Non-pigmented ciliary epithelial cell (primary cell): ENCODE measurements around the gene PALD1.
A peak's percentile ranks its signal among the peaks of the same experiment; 100 is the strongest.

Experiments
- DNase-seq: peaks from one replicate; pipeline ENCODE4 v3.0.0-alpha.2; 2010; ENCODE audit warnings: low read depth

PALD1 gene

GRCh38 chr10:70535451-70535850 is 56.9 kb downstream of the PALD1 start:
- no peak for DNase-seq

GRCh38 chr10:70536196-70536861 is 57.8 kb downstream of the PALD1 start:
- no peak for DNase-seq

GRCh38 chr10:70537398-70538194 is 59.0 kb downstream of the PALD1 start:
- DNase-seq = no peak

GRCh38 chr10:70538195-70538520 is 59.6 kb downstream of the PALD1 start:
- no peak for DNase-seq

GRCh38 chr10:70538731-70539338 is 60.3 kb downstream of the PALD1 start:
- DNase-seq = no peak

- no peak for DNase-seq
Measured at GRCh38 chr10:70539471-70539870, 60.9 kb downstream of the PALD1 start.

GRCh38 chr10:70540089-70540788 is 61.7 kb downstream of the PALD1 start:
- no peak for DNase-seq

- DNase-seq = no peak
Measured at GRCh38 chr10:70540789-70541360, 62.3 kb downstream of the PALD1 start.

GRCh38 chr10:70541736-70542564 is 63.4 kb downstream of the PALD1 start:
- DNase-seq = no peak

GRCh38 chr10:70542565-70542938 is 64.0 kb downstream of the PALD1 start:
- DNase-seq = no peak

GRCh38 chr10:70543911-70544310 is 65.3 kb downstream of the PALD1 start:
- DNase-seq = no peak

- no peak for DNase-seq
Measured at GRCh38 chr10:70544431-70545340, 66.1 kb downstream of the PALD1 start.

GRCh38 chr10:70546584-70546983 is 68.0 kb downstream of the PALD1 start:
- DNase-seq = no peak

- no peak for DNase-seq
Measured at GRCh38 chr10:70549351-70549961, 70.9 kb downstream of the PALD1 start.

GRCh38 chr10:70549962-70550458 is 71.4 kb downstream of the PALD1 start:
- DNase-seq = no peak

- DNase-seq = no peak
Measured at GRCh38 chr10:70550459-70550858, 71.9 kb downstream of the PALD1 start.

- DNase-seq = no peak
Measured at GRCh38 chr10:70551466-70551865, 72.9 kb downstream of the PALD1 start.

- DNase-seq = peak; percentile 82
Measured at GRCh38 chr10:70551971-70552422, 73.4 kb downstream of the PALD1 start.

GRCh38 chr10:70552586-70552985 is 74.0 kb downstream of the PALD1 start:
- no peak for DNase-seq

GRCh38 chr10:70555371-70555770 is 76.8 kb downstream of the PALD1 start:
- no peak for DNase-seq
